OCI-LY7 (cell line): Measurements from ENCODE around the gene NDUFS4. TPM values are rescaled to one million over a fixed set of nuclear protein-coding genes. Genes with fewer than 3 reads are reported as not detected.

Experiments used
- BruUV-seq: library from RNA; stranded (reverse); fragments of 400-500 nt; replicated peaks from 2 replicates; lab custom pipeline; 2021; lab: Mats Ljungman, UMichigan
- CTCF ChIA-PET: fragments of 300-600 bp; sonication (Branson Sonifier 250); formaldehyde crosslinking; loops from one replicate; lab custom pipeline; 2022; ENCODE audit warnings: antibody characterized with exemption; ENCODE audit not compliant: unreplicated experiment; lab: Charles Lee
- POLR2A ChIA-PET: fragments of 300-600 bp; sonication (Branson Sonifier 250); formaldehyde crosslinking; loops from one replicate; lab custom pipeline; 2022; ENCODE audit warnings: antibody characterized with exemption; lab: Charles Lee
- DNase-seq: peaks from one replicate; pipeline ENCODE4 v3.0.0-alpha.2; 2015; ENCODE audit warnings: low spot score
- H2AFZ ChIP-seq: fragments of 200-600 bp; sonication (generic), shearing (Covaris generic); 2 replicates; pipeline ENCODE4 v1.6.1; 2014; ENCODE audit warnings: mild to moderate bottlenecking, antibody characterized with exemption, low read length, moderate library complexity
- H3K27ac ChIP-seq: fragments of 200-600 bp; sonication (generic); 2 replicates; pipeline ENCODE4 v1.5.1; 2014; ENCODE audit warnings: mixed run types, low read depth, mild to moderate bottlenecking, moderate library complexity, low read length, inconsistent platforms; ENCODE audit not compliant: poor library complexity, severe bottlenecking
- H3K36me3 ChIP-seq: fragments of 200-600 bp; sonication (generic); 2 replicates; pipeline ENCODE4 v1.6.1; 2014; ENCODE audit warnings: mild to moderate bottlenecking, antibody characterized with exemption, low read length, moderate library complexity, mixed read lengths; ENCODE audit not compliant: insufficient read depth
- H3K4me1 ChIP-seq: fragments of 200-600 bp; sonication (generic); 2 replicates; pipeline ENCODE4 v1.5.1; 2014; ENCODE audit warnings: mild to moderate bottlenecking, low read length; ENCODE audit not compliant: insufficient read depth, poor library complexity, severe bottlenecking
- H3K4me2 ChIP-seq: fragments of 200-600 bp; sonication (generic); 2 replicates; pipeline ENCODE4 v1.6.1; 2014; ENCODE audit warnings: mild to moderate bottlenecking, low read length
- H3K4me3 ChIP-seq: fragments of 200-600 bp; sonication (generic); 2 replicates; pipeline ENCODE4 v1.5.1; 2014; ENCODE audit warnings: mild to moderate bottlenecking, low read depth, low read length; ENCODE audit not compliant: poor library complexity, severe bottlenecking
- H3K79me2 ChIP-seq: fragments of 200-600 bp; sonication (generic); 2 replicates; pipeline ENCODE4 v1.6.1; 2016; ENCODE audit warnings: low read depth, mild to moderate bottlenecking, low read length, moderate library complexity, mixed read lengths; ENCODE audit not compliant: insufficient read depth
- H3K9me2 ChIP-seq: fragments of 200-600 bp; sonication (generic); 2 replicates; pipeline ENCODE4 v1.6.1; 2016; ENCODE audit warnings: mild to moderate bottlenecking, low read length, mixed read lengths; ENCODE audit not compliant: insufficient read depth
- H3K9me3 ChIP-seq: fragments of 200-600 bp; sonication (generic); 2 replicates; pipeline ENCODE4 v1.6.1; 2014; ENCODE audit warnings: mild to moderate bottlenecking, mixed run types, low read length, mixed read lengths
- H4K20me1 ChIP-seq: fragments of 200-600 bp; sonication (generic); 2 replicates; pipeline ENCODE4 v1.6.1; 2014; ENCODE audit warnings: mild to moderate bottlenecking, antibody characterized with exemption, low read length, moderate library complexity, mixed read lengths; ENCODE audit not compliant: insufficient read depth
- EZH2phosphoT487 ChIP-seq: fragments of 200-600 bp; sonication (generic); IDR thresholded peaks from 2 replicates; pipeline ENCODE4 v1.6.1; 2018; ENCODE audit warnings: low read depth, borderline replicate concordance, mild to moderate bottlenecking, mixed run types, antibody characterized with exemption, low read length, moderate library complexity, mixed read lengths
- intact Hi-C: fragments of 100-400 bp; cut with micrococcal nuclease; formaldehyde crosslinking; loops from one replicate; pipeline ENCODE4 v1.10.0; 2022; ENCODE audit not compliant: unreplicated experiment
- total RNA-seq, 2 experiments: library from RNA; depleted of rRNA in 1 of 2; stranded (reverse); fragments of >200 nt in 1 of 2; shearing (Covaris generic) in 1 of 2; gene quantifications; 2 replicates each; pipeline ENCODE4 v1.2.3, GENCODE V29; 2014 to 2022
- TF ChIP-seq, protein P1 (sequence below): fragments of 200-600 bp; sonication (generic); conservative IDR thresholded peaks from 2 replicates; pipeline ENCODE4 v1.5.1; 2014; ENCODE audit warnings: mild to moderate bottlenecking, antibody characterized with exemption, low read length, moderate library complexity, mixed read lengths

Gene NDUFS4
- total RNA-seq, 2 experiments from 2014 or later, result 35.1 to 57.2 TPM

DNA sequence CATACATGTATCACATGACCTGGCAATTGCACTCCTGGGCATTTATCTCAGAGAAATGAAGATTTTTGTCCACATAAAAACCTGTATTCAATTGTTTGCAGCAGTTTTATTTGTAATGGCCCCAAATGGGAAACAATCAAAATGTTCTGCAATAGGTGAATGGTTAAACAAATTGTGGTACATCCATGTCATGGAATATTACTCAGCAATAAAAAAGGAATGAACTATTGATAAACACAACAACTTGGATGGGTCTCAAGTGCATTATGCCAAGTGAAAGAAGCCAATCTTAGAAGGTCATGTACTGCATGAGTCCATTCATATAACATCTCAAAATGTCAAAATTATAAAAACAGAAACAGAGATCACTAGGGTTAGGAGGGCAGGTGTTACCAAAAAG is 1.5 kb upstream of the NDUFS4 start:
- TF ChIP-seq EZH2phosphoT487, result no peak
- TF ChIP-seq, protein P1, sequence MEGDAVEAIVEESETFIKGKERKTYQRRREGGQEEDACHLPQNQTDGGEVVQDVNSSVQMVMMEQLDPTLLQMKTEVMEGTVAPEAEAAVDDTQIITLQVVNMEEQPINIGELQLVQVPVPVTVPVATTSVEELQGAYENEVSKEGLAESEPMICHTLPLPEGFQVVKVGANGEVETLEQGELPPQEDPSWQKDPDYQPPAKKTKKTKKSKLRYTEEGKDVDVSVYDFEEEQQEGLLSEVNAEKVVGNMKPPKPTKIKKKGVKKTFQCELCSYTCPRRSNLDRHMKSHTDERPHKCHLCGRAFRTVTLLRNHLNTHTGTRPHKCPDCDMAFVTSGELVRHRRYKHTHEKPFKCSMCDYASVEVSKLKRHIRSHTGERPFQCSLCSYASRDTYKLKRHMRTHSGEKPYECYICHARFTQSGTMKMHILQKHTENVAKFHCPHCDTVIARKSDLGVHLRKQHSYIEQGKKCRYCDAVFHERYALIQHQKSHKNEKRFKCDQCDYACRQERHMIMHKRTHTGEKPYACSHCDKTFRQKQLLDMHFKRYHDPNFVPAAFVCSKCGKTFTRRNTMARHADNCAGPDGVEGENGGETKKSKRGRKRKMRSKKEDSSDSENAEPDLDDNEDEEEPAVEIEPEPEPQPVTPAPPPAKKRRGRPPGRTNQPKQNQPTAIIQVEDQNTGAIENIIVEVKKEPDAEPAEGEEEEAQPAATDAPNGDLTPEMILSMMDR, result no peak
- no peak overlapping the region for H3K27ac ChIP-seq
- DNase-seq, result no peak
- H3K79me2 ChIP-seq, result peaks cover 25% of the 10 kb centered on the region
- no peaks in the 10 kb centered on the region for H3K9me2 ChIP-seq
- intact Hi-C loops, result no loop called here
- ChIA-PET POLR2A (no interaction called here), CTCF (no interaction called here)
- H3K9me3 ChIP-seq, result peaks cover 10% of the 10 kb centered on the region; the same call in 1 of the 2 replicates
- H3K4me1 ChIP-seq, result peaks cover 10% of the 10 kb centered on the region
- no peak overlapping the region for H3K4me2 ChIP-seq
- no peak overlapping the region for H2AFZ ChIP-seq
- H3K4me3 ChIP-seq, result no peak overlapping the region
- no TSS peak for BruUV-seq
- H3K36me3 ChIP-seq, result no peaks in the 10 kb centered on the region
- no peaks in the 10 kb centered on the region for H4K20me1 ChIP-seq

GRCh38 chr5:53560028-53560427 is 411 bp upstream of the NDUFS4 start:
- Histone ChIP-seq H3K9me3 (peaks cover 10% of the 10 kb centered on the region; the same call in 1 of the 2 replicates), H4K20me1 (no peaks in the 10 kb centered on the region), H3K36me3 (no peaks in the 10 kb centered on the region), H3K4me3 (peak overlapping the region; percentile 89), H3K9me2 (no peaks in the 10 kb centered on the region), H3K27ac (no peak overlapping the region), H2AFZ (peak overlapping the region; percentile 100), H3K4me1 (peaks cover 10% of the 10 kb centered on the region), H3K79me2 (peaks cover 31% of the 10 kb centered on the region), H3K4me2 (peak overlapping the region; percentile 84)
- ChIA-PET CTCF (no interaction called here), POLR2A (interaction anchor here (0.6 to 1.7 kb wide), 2 partner anchors 19 to 761 kb away, joined by 3 to 5 read pairs; no protein-coding TSS in a partner anchor)
- intact Hi-C loops, result no loop called here
- no peak for TF ChIP-seq EZH2phosphoT487
- TF ChIP-seq, protein P1, result no peak
- no TSS peak for BruUV-seq
- peak; percentile 3 for DNase-seq

- DNase-seq, result no peak
- intact Hi-C loops, result no loop called here
- CTCF ChIA-PET, result no interaction called here
- Histone ChIP-seq H2AFZ (no peak overlapping the region), H3K9me3 (0 out of 2 replicates have a peak, but pooled peaks cover 5% of the 10 kb centered on the region), H3K4me1 (no peaks in the 10 kb centered on the region), H3K9me2 (no peaks in the 10 kb centered on the region), H3K4me3 (no peak overlapping the region), H3K36me3 (no peaks in the 10 kb centered on the region; the same call in 1 of the 2 replicates), H3K79me2 (peaks cover 64% of the 10 kb centered on the region), H3K27ac (no peak overlapping the region), H3K4me2 (no peak overlapping the region), H4K20me1 (peaks cover 9% of the 10 kb centered on the region; the same call in 1 of the 2 replicates)
- TF ChIP-seq EZH2phosphoT487, result no peak
- no TSS peak for BruUV-seq
- POLR2A ChIA-PET, result interaction anchor here (0.6 kb wide), 1 partner anchor 321 kb away, joined by 3 read pairs; no protein-coding TSS in a partner anchor
These were observed 8.0 kb downstream of the NDUFS4 start for GRCh38 chr5:53568401-53568800.
